ENCODE measurements around the gene BAG2.

BAG2 gene

DNA sequence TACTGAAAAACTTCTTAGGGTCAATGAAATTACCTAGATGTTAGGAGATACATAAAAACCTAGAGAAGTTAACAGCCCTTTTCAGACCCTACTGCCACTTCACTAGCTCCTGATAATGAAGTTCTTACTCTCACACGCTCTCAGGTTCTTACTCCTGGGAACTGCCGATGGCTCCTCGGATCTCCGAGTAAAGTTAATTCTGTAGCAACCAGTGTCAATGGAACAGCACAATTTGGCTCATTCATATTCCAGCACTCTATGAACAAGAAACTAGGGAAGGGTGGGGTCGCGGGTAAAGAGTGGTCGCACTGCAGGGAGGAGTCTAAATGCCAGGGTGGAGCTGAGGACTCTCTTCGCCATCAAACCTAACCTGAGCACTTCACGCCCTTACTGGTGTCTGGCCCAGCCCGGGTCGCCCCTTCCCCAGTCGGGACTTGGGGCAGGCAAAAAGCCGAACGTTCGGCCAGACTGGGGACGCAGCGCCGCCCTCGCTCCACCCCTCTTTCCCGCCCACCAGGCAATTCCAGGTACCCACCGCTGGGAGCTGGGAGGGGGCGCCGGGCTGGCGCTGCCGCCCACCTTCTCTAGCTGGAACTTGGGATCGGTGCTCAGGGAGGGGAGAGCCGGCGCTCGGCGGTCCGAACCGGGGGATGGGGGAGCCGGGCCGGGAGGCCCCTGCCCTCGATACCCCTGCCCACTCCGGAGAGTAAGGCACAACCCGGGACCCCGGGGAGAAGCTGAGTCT lies 49.2 kb downstream of the BAG2 start:
- peak in 40 of 56 donors; percentile 3 to 66 (median 42) for DNase-seq

- DNase-seq: peak in 54 of 56 donors; percentile 17 to 89 (median 78)
These were observed 50.0 kb downstream of the BAG2 start, which contains the start of gene RAB23 for GRCh38 chr6:57221936-57222742. RAB23 (minus strand) TSS chr6:57222307; CDS start chr6:57210380, 11,927 bp downstream.

DNA sequence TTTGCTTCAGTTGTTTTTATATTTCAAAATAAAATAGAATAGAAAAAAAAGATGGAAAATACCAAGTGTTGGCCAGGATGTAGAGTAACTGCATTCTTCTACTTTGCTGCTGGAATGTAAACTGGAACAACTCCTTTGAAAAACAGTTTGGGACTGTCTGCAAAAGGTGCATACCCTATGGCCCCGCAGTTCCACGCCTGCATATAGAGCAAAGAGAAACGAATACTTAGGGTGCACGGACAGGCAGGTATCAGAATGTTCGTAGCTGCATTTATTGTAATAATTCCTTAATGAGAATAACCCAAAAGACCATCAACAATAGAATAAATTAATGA lies 50.6 kb downstream of the BAG2 start:
- DNase-seq: no peak

DNA sequence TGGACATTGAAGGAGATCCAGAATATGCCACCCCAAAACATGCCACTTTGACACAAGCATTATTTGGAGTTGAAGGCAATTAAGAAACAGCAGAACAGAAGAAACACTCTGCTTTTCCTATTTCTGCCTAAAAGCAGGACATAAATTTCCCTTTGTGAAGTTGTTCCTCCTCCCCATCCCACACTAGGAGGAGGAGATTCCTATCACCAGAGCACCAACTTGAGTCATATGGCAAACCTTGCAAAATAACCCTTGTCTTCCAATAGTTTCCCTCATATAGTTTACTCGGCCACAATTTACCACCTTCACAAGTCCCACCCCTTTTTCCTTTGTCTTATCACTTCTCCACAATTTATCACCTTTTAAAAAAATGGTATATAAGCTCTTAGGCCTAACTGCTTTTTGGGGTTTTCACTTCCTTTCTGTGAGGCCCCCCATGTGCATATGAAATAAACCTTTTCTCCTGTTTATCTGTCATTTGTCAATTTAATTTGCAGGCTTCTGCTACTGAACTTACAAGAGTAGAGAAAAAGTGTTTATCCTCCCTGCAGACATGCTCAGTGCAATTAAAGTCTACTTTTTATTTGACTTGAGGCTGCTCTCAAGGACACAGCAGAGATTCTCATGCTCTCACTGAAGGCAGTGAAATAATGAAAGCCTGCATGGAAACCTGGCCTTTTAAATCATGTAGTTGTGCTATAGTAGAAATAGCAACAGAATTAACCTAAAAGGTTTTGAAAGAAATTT lies 52.8 kb downstream of the BAG2 start:
- DNase-seq: no peak

DNA sequence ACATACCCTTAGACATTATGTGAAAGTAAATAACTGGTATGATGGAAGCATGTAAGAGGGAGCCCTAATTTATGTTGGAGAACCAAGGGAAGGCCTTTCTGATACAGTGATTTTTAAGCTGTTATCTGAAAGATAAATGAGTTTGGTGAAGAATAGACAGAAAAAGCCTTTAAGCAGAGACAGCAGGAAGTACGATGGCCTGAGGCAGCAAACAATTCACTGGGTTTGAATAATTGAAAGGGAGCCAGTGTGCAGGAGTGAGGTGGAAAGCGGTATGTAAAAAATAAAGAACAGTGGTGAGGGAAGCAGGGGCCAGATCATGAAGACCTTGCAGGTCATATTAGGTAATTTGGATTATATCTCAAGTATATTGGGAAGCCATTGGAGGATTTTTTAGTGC lies 54.1 kb downstream of the BAG2 start:
- no peak for DNase-seq

Data from nucleus accumbens (tissue), 56 donors.